GM19468 (cell line): ENCODE data around the gene TMEM219.
A peak's percentile ranks its signal among the peaks of the same experiment; 100 is the strongest.
"Not testable (repeated sequence)": the region's sequence is repeated elsewhere in the genome, so short reads cannot be mapped to it uniquely, and the experiment has no call there.

Experiments
- ATAC-seq: cut with Tn5 transposase; IDR thresholded peaks from one replicate; pipeline ENCODE4 v1.9.1; 2021; ENCODE audit warnings: mild to moderate bottlenecking, moderate library complexity, moderate number of reproducible peaks; ENCODE audit not compliant: unreplicated experiment; ENCODE audit errors: extremely low read depth

The TMEM219 gene

DNA sequence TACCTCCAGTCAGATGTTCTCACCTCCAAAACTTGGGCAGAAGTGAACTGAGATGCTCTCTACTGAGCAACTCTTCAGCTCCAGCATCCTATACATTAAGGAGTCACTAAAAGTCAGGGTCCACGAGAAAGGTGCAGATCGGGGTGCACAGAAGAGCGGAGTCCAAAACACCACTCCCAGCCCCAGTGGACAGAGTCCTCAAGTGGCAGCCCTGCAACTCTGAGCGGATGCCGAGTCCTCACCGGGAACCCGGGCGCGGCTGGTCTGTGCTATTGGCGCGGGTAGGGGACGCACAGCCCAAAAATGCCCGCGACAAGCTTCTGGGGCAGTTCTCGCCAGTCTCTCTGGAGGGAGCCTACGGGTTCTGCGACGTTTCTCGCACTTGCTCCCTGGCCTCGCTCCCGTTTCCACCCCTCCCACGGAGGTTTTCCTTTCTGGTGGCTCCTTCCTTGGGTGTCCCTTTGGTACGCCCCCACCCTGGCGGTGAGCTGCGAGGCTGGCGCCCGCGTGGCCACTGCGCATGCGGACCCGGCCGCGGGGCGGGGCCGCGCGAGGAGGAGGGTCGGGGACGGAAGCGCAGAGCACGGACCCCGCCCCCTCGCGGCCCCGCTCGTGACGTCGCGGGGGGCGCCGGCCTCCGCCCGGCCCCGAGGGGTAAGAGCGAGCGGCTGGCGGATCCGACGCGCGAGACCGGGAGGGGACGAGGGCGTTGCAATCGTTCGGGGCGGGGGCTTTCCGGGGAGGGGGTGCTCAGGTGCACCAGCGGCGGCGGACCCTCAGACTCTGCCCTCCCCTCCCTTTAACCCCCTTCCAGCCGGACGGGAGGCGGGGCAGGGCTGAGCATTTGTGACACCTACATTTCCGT lies at the start of gene TMEM219:
TSS of gene TMEM219 (plus strand) at position 601 of the 865 bp plus-strand sequence. CDS start 1,065 bp downstream, outside the sequence.
- ATAC-seq, result peak; percentile 80

DNA sequence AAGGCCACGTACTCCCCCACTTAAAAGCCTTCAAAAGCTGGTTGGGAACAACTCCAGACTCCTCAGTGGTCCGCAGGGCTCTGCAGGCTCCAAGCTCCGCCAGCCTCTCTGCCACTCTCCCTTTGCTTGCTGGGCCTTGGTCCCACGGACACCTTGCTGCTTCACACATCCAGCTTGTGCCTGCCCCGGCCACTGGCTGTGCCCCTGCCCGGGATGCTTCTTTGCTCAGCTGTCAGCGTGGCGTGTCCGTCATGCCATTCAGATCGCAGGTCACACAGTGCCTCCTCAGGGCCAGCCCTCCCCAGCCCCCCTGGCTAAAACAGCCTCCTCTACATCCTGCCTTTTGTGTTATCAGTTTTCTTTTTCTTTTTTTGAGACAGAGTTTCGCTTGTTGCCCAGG lies 49.8 kb upstream of the TMEM219 start:
- no peak for ATAC-seq

DNA sequence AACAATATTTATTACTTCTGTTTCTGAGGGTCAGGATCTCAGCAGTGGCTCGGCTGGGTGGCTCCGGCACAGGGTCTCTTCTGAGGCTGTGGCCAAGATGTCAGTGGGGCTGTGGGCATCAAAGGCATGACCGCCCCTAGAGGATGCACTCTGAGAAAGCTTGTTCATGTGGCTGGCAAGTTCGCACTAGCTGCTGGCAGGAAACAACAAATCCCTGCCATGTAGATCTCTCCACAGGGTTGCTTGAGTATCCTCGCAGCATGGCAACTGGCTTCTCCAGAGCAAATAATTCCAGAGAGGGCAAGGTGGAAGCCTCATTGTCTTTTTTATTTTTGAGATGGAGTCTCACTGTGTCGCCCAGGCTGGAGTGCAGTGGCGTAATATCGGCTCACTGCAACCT lies 48.4 kb upstream of the TMEM219 start:
- ATAC-seq, result no peak

GRCh38 chr16:29915590-29916247 lies 46.2 kb upstream of the TMEM219 start:
- no peak for ATAC-seq

- ATAC-seq, result no peak
Measured at GRCh38 chr16:29916979-29917378, 44.9 kb upstream of the TMEM219 start.

DNA sequence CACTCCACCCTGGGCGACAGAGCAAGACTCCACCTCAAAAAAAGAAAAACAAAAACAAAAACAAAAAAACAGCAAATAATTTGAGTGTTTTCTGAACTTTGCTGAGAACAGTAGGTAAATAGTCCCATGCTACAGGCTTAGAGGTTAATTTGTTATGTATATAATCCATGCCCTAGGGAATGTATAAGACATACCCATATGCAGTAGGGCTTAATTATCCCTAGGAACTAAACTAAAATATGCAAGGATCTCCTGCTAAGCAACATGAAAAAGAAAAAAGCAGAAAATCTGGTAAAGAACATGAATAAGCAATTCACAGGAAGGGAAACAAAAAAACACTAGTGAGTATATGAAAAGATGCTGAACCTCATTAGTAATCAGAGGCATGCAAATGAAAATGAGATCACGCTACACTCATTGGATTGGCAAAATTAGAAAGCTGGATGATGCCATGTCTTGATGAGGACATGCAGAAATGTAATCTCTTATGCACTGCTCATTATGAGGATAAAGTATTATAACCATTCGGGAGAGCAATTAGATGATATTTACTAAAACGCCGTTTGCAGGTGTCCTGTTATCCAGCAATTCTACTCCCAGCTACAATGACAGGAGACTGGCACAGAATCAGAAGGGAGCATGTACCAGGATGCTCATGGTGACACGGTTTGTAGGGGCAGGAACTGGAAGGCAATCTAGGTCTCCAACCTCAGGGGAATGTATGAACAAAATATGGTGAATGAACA lies 41.4 kb upstream of the TMEM219 start:
- ATAC-seq, result no peak

DNA sequence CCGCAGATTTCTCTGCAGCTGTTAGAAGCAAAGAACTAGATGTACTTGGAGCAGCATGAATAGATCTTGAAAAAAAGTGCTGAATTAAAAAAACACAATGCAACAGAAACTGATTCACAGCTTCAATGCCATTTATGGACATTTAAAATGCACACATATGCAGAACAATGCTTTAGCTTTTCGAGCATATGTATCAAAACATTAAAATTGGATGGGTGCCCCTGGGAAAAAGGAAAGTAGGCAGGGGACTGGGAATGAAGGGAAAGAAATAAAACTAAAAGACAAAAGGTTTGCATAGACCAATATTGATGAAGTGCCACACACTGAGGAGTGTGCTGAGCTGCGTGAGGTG lies 40.9 kb upstream of the TMEM219 start:
- ATAC-seq, result no peak

- no peak for ATAC-seq
Measured at GRCh38 chr16:29922326-29922725, 39.6 kb upstream of the TMEM219 start.

- ATAC-seq, result no peak
Measured at GRCh38 chr16:29922986-29923501, 38.8 kb upstream of the TMEM219 start.

GRCh38 chr16:29925105-29925756 lies 36.6 kb upstream of the TMEM219 start:
- ATAC-seq, result no peak

DNA sequence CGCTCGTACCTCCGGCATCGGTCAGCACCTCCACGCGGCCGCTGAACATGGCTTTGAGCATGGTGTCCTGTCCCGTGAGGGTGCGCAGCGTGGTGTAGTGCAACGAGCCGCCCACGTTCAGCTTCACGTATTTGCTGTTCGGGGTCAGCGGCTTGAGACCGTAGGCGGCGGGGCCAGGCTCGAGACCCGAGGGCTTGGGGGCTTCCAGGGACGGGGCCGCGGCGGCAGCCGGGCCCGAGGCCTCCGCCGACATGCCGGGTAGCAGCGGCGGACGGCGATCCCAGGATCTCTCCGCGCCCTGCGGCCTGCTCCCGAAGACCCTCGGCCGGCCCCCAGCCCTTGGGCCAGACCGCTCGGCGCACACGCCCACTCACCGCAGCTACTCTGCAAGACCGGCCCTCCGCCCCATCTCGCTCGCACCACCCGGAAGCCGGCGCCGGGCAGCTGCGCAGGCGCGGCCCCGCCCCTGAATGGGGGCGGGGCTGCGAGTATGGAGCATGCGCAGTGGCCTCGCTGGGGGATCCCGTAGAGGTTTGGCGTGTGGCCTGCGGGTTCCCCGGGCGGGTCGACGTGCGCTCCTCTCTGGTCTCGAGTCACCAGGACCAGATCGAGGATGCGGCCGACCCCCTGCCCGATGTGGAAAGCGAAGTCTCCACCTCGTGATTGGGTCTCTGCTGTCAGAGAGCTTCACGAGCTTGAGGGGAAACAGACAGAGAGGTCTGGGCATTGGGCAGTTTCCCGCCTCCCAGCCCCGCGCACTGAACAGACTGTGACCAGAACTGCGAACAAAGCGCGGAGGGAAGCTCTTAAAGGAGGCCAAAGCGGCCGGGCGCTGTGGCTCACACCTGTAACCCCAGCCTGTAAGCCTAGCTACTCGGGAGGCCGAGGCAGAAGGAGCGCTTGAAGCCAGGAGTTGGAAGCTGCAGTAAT lies 35.8 kb upstream of the TMEM219 start, which contains the start of gene KCTD13:
TSS of gene KCTD13 (minus strand) at position 446 of the 930 bp plus-strand sequence. CDS start at position 253, 193 bp downstream.
- peak; percentile 90 for ATAC-seq

DNA sequence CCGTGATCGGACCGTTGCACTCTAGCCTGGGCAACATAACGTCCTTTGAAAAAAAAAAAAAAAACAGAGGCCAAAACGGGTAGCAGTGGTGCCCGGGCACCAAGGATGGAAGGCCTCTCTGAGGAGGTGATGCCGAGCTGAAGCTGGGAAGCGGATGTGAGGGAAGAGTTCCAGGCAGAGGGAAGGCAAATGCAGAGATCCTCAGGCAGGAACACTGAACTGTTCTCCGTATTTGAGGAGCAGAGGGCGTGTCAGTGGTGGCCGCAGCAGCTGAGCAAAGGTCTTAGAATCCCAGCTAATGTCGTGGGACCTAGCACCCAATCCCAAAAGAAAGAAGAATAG lies 35.2 kb upstream of the TMEM219 start:
- no peak for ATAC-seq

- no peak for ATAC-seq
Measured at GRCh38 chr16:29927070-29927905, 34.6 kb upstream of the TMEM219 start.

DNA sequence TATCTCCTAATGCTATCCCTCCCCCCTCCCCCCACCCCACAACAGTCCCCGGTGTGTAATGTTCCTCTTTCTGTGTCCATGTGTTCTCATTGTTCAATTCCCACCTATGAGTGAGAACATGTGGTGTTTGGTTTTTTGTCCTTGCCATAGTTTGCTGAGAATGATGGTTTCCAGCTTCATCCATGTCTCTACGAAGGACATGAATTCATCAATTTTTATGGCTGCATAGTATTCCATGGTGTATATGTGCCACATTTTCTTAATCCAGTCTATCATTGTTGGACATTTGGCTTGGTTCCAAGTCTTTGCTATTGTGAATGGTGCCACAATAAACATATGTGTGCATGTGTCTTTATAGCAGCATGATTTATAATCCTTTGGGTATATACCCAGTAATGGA lies 30.1 kb upstream of the TMEM219 start:
- not testable (repeated sequence) for ATAC-seq

GRCh38 chr16:29940656-29941055 lies 21.2 kb upstream of the TMEM219 start:
- no peak for ATAC-seq

GRCh38 chr16:29943846-29944799 lies 17.8 kb upstream of the TMEM219 start:
- no peak for ATAC-seq

DNA sequence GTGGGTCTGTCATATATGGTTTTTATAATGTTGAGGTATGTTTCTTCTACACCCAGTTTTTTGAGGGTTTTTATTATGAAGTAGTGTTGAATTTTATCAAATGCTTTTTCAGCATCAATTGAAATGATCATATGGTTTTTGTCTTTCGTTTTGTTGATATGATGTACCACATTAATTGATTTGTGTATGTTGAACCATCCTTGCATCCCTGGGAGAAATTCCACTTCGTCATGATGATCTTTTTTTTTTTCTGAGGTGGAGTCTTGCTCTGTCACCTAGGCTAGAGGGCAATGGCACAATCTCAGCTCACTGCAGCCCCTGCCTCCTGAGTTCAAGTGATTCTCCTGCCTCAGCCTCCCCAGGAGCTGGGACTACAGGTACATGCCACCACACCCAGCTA lies 14.0 kb upstream of the TMEM219 start:
- no peak for ATAC-seq
